HuH-7 (cell line): ENCODE results near the gene RPS21.

Source experiments
- DNase-seq: peaks from one replicate; pipeline ENCODE4 v3.0.0; 2011; ENCODE audit warnings: low spot score

Gene RPS21

GRCh38 chr20:62386383-62387218 lies at the start of gene RPS21:
RPS21 (plus strand) TSS chr20:62387103; CDS start chr20:62387339, 236 bp downstream.
- peak; percentile 98 for DNase-seq

DNA sequence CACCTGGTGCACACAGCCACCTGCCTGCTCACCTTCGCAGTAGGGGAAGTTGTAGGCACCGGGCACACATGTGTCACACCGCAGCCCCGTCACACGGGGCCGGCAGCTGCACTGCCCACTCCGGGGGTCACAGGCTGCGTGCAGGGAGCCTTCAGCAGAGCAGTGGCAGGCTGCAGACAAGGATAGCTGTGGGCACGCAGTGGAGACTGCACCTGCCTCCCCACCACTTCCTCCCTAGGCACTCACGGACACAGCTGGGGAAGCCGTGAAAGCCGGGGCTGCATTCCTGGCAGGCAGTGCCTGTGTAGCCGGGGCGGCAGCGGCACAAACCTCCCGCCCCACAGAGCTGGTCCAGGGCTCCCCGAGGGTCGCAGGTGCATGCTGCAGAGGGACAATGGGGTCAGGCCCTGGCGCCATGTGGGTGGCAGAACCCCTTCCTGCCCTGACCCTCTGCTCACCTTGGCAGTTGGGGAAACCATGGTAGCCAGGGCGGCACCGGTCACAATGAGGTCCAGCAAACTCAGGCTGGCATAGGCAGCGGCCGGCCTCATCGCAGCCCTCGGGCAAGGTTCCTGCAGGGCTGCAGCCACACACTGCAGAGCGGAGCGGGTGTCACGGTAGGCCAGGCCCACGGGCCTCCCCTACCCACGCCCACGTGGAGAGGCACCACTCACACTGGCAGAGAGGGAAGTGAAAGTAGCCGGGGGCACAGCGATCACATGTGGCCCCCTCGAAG lies 49.2 kb upstream of the RPS21 start:
- DNase-seq = no peak

DNA sequence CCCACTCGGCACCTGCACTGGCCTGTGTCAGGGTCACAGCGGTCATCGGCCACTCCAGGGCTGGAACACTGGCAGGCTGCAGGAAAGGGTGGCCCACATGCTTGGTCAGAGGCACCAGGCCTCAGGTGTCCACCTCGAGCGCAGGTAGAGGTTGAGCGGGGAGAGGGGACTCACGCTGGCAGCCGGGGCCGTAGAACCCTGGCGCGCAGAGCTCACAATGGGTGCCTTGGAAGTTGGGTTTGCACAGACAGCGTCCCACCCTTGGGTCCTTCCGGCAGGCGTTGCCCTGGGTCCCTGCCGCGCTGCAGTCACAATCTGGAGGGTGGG lies 48.6 kb upstream of the RPS21 start:
- DNase-seq = no peak

- DNase-seq = no peak
Measured at GRCh38 chr20:62339647-62340062, 47.2 kb upstream of the RPS21 start.

DNA sequence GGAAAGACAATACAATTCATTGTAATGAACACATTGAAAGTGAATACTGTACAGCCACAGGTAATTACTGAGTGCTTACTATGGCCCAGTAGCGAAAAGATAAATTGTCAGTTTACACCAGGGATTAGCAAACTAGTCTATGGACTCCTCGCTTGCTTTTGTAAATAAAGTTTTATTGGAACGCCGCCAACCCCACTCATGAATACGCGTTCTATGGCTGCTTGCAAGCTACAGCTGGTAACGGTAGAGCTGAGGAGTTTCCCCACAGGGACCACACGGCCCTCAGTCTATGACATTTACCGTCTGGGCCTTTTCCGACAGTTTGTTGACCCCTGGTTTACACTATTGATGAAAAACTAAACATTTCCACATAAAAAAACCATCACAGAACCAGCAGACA lies 44.0 kb upstream of the RPS21 start:
- DNase-seq = no peak

DNA sequence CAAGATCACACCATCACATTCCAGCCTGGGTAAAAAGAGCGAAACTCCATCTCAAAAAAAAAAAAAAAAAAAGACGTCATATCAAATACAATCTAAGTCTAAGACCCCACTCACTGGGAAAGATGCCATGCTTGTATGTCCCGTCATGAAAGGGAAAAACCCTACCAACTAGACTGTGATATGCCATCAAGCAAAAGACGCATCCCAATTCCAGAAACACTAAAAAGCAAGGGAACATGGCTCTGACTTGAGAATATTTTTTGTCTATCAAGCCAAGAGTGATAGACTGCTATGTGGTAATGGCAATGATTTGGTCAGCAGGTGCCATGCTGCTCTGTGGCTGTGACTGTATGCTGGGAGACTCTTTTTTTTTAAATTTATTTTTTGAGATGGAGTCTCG lies 42.8 kb upstream of the RPS21 start:
- no peak for DNase-seq

DNA sequence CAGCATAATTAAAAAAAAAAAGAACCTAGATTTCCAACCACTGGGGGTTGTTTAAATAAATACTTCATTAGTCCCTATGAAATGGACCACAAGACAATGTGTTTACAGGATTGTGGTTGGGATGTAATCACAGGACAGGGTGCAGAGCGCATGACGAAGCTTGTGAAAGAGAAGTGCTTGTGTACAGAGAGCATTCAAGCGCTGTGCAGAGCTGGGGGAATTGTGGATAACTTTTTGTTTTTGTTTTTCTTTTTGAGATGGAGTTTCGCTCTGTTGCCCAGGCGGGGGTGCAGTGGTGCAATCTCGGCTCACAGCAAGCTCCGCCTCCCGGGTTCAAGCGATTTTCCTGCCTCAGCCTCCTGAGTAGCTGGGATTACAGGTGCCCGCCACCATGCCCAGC lies 42.1 kb upstream of the RPS21 start:
- no peak for DNase-seq

DNA sequence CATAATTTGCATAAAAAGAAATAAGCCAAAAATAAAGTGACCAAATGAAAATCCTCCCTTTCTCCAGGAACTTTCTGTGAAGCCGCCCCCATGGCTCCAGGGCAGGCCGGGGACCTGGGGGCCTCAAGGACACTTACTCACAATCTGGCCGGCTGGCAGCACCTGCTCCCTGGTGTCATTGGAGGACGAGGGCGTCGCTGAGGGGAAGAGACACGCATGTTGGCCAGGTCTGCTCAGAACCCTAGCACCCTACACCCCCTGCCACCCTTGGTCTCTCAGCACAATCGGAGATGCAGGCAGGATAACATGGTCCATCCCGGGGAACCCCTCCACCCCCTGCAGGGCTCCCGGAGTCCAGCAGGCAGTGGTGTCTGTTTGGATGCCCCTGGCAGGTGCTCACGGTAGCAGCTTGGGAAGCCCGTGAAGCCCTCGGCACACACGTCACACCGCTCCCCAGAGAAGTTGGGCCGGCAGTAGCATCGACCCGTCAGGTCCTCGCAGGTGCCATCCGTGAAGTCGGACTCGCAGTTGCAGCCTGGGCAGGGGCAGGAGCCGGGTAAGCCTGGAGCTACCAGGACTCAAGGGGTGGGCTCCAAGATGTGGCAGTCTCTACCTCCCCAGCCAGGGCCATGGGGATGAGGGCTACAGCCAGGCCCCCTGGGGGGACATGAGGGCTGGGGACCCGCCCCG lies 41.1 kb upstream of the RPS21 start:
- DNase-seq = no peak

DNA sequence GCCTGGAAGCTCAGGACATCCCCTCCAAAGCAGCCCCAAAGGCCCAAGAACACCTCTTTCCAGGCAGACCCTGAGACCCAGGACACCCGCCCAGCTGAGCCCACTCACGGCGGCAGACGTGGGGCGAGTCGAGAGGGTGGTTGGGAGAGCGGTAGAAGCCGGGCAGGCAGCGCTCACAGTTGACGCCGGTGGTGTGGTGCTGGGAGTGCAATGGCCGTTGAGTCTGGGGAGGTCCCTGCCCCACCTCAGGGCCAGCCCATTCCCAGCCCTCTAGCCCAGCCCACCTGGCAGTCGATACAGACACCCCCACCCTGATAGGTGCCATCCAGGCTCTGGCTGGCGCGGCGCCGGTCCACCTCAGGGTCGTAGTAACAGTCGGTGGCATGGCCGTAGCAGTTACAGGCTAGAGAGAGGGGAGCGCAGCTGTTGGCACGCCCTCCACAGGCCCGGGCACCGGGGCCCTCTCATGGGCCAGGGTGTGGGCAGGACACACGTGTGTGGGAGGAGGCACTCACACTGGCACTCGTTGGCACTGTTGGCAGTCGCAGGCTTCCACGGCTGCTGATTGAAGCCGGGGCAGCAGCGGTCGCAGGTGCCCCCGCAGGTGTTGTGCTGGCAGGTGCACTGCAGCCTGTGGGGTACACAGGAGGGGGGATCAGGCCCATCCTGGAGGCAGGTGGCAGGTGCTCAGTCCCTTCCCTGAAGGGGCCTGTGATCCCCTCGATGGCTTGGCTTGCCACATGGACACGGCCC lies 40.3 kb upstream of the RPS21 start:
- no peak for DNase-seq

- no peak for DNase-seq
Measured at GRCh38 chr20:62347151-62347404, 39.8 kb upstream of the RPS21 start.

DNA sequence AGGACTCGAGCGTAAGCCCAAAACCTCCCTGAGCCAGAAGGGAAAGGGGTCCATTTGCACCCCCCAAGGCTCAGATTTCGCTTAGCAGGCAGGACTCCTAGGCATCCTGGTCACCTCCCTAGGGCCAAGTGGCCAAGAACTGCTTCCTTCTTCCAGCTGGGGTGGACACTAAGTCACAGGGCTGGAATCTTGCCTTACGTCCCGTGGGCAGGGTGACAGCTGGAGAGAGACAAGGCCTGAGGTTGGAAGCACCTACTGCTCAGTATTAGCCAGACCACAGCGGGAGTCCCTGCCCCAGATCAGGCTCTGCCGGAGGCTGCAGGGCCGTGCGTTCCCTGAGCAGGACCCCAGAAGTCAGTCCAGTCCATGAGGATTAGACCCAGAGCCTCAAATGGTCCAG lies 39.5 kb upstream of the RPS21 start:
- no peak for DNase-seq

- DNase-seq = no peak
Measured at GRCh38 chr20:62348604-62349003, 38.3 kb upstream of the RPS21 start.

DNA sequence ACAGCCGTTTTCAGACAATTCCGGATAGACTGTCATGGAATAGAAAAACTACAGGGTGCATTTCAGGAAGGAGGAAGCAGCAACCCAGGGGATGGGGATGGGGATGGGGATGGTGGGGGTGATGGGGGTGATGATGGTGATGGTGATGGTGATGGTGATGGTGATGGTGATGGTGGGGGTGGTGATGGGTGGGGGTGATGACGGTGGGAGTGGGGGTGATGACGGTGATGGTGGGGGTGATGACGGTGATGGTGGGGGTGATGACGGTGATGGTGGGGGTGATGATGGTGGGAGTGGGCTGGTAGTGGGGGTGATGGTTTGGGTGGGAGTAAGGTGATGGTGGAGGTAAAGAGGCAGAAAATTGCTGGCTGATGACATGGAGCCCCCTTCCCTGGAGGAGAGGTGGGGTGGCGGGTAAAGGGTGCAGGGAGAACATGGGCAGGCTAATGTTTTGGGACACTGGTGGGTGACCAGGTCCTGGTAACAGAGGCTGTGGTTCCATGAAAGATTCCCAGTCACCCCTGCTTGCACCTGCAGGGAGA lies 37.3 kb upstream of the RPS21 start:
- DNase-seq = no peak

- no peak for DNase-seq
Measured at GRCh38 chr20:62350098-62350628, 36.7 kb upstream of the RPS21 start.

DNA sequence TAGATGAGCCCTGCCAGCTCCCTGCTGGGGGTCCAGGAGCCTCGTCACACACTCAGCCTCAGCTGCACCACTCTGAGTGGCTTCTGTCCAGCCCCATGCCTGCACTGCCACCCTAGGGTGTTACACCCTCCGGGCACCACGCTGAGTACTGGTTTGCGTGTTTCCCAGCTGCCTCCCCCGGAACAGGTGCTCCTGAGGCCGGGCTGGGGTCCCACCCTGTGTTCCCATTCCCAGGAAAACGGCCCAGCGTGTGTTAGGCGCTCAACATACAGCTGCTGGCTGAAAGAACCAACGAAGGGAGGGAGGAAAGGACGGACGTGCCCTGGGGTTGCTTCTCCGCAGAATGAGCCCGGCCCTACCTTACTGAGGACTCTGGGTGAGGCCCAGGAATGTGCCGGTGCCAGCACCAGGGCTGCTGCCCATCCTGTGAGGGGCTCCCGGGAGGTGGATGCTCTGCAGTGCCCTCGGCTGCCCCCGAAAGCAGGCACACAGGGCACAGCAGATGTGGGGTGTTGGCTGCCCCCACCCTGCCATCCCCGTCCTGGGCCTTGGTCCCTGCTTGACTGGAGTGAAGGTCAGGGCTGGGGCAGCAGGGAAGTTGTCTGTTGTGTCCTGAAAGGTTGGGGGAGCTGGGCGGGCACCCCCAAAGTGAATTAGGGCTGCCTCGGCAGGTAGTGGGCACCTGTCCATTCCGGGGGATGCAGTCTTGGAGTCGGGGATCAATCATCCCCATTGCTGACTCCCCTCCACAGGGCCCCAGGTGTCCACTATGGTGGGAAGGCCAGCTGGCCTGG lies 36.1 kb upstream of the RPS21 start:
- DNase-seq = no peak

DNA sequence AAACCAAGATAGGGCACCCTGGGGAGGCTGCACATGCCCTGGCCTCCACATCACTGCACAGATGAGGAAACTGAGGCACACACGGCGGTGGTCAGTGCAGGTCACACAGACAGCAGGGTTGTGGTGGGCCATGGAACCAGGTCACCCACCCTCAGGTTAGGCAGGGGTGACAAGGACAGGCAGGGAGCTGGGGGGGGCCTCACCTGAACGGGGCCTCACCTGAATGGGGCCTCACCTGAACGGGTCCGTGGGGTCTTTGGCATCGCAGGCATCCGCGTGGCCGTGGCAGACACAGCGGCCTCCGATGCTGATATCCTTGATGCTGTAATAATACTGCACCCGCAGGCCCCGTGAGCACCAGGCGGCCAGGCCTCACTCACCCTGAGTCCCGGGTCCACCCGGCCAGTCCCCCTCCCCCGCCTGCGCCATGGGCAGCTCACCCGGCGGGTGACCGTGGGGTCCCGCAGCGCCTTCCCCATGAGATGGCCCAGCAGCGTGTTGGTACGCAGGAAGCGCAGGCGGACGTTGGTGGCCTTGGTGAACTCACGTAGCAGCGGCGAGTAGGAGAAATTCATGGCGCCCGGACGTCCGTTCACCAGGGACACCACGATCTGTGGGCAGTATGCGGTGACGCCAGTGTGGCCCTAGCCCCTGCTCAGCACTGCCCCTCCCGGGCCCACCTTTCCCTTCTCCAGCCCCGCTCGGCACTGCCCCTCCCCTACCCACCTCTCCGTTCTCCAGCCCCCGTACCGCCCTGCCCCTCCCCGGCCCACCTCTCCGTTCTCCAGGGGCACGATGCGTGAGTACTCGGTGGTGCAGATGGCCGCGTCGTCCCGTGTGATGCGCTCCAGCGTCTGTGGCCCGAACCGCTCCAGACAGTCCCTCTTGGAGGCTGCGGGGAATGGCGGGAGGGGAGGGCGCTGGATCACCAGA lies 35.2 kb upstream of the RPS21 start:
- DNase-seq = no peak

- DNase-seq = no peak
Measured at GRCh38 chr20:62352402-62353288, 34.3 kb upstream of the RPS21 start.

DNA sequence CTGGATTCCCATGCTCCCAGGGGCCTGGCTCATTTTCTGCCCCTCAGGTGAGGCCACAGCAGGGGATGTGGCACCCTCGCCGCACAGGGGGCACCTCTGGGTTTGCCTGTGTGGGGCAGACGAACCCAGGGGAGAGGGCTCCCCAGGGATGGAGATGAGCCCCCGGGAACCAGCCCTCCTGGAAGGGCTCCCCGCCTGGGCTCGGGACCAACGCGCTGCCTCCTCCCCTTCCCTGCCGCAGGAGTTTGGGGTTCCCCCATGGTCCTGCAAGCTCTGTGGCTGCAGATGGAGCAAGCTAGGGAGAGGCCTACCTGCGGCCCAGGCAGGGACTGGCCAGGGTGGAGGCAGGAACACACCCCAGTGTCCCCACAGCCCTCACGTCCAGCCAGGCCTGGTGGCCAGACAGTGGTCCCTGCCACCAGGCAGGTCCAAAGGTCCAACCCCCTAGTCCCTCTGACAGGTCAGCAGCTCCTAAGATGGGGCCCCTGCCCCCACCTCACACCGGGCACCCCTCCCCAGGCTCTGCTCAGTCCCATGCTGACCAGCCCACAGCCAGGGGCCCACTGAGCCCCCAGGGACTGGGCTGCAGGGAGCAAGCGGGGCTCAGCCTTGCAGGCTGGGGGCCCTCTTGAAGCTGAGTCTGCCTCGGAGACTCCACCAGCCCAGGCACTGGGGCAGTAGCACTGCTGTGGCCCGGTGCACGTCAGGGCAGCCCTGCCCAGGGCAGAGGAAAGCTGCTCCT lies 33.4 kb upstream of the RPS21 start:
- DNase-seq = no peak
